ENCODE data around the gene TUBGCP6.

Gene TUBGCP6

GRCh38 chr22:50194037-50194805 lies 50.6 kb downstream of the TUBGCP6 start:
- no peak for DNase-seq (ENCODE audit: low spot score)

DNA sequence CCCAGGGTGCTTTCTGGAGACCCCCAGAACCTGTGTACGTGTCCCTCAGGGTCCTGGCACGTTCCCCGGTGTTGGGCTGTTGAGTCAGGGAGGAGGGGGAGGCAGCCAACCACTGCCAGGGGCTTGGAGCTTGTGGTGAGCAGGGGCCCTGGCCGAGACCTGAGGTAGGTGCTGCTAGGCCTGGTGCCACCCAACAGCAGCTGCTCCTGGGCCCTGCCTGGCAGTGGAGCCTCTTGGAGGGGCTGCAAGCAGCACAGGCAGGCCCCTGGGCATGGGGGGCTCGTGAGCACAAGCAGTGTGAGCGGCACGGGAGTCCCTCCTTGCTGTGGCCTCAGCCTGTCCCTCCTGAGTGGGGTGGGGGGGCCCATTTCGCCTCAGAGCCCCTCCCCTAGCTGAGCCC lies 51.2 kb downstream of the TUBGCP6 start:
- no peak for DNase-seq (ENCODE audit: low spot score)

DNA sequence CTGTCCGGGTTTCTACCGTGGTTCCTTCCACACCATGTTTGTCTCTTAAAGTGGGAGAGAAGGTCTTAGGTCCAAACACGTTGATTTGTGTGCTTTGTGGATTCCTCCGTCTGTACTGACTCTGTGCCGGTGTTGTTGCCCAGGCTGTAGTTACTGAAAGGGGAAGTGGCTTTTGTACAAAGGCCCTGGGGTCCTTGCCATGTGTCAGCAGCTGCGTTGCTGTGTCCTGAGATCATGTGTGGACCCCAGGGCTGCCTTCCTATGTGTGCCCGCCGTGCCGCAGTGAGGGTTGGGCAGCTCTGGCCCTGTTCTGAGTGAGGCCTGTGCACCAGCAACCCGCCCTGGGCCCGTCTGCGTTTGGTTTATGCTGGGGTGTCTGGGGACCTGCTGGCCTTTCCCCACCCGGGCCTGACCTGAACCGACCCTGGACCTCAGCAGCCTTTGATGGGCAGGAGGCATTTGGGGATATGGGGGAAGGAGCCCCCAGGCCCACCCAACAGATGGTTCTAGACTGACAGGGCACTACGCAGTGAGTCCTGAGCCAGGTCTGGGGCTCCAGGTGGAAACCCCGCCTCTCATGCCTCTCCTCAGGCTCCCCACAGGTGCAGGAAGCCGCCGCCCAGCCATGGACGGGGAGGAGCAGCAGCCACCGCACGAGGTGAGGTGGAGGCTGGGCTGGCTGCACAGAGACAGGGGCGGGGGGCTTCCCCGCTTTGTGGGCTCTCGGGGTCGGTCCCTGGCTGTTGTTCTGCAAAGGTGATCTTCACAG lies 52.2 kb downstream of the TUBGCP6 start:
- DNase-seq (ENCODE audit: low spot score) = no peak

DNA sequence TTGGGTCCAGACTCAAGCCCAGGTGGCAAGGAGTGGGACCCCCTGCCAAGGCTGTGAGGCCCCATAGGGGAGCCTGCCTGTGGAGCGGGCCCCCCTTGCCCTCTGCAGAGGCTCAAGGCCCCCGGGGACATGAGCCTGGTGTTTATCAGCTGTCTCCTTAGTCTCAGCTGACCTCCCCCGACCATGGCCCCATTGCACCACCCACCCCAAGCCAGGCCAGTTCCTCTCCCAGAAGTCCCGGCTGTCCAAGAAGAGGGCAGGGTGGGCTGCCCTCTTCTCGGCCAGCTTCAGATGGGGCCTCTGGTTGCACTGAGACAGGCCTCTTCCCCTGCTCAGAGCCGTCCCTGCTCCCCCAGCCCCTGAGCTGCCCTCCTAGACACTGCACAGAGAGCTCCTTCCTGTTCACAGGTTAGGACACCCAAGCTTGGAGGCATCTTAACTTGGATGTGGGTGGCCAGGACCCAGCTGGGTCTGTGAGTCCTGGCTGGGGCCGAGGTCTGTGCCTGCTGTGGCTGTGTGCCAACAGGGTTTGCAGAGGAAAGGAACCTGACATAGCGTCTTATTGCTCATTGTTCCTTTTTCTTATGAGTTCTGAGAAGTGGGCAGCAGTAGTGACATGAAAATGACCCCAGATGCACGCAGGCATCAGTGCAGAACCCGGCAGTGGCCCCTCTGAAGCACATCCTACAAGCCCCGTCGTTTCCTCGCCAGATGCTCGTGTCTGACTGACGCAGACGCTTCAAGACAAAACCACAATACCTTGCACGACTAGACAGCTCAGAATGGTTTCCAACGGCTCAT lies 53.7 kb downstream of the TUBGCP6 start:
- DNase-seq (ENCODE audit: low spot score) = no peak

DNA sequence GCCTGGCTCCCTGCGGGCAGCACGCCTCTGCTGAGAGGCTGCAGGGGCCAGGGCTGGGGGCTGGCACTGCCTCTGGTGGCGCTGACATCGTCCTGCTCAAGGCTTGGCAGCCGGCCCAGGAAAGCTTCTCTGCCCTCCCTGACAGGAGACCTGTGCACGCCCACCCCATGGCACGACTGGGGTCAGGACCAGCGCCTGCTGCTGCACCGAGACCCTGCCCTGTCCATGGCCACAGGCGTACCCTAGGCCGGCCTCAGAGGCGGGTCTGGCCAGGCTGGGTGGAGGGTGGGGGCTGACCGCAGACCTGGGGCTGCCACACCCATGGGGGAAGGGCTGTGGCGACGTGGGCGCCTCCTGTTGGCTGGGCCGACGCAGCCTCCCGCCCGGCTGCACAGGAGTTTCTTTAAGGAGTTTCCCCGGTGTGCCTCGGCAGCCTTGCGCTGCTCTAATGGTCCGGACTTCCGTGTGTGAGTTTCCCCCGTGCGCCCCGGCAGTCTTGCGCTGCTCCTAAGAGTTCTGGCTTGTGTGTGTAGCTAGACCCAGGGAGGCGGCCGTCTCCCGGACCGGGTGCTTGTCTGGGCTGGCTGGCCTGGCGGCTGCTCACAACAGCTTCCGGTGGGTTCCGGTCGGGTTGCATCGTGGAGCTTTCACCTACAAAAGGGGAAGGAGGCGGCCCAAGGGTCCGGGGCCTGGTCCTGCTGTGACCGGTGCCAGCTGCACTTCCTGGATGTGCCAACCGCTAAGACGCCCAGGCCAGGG lies 54.5 kb downstream of the TUBGCP6 start:
- peak; percentile 73 for DNase-seq (ENCODE audit: low spot score)

DNA sequence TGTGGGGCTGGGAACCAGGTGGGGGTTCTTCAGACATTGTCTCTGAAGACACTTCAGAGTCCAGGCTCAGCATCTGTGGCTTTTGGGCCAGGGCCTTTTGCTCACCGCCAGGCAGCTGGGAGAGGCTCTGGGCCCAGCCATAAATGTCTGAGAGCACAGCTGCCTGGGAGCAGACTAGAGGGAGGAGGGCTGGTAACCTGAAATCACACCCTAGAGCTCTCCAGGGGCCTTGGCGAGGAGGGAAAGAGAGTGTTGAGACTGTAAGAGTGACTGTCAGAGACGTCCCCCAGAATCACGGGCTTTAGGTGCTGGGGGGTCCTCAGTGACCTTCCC lies 55.0 kb downstream of the TUBGCP6 start:
- DNase-seq (ENCODE audit: low spot score) = no peak

DNA sequence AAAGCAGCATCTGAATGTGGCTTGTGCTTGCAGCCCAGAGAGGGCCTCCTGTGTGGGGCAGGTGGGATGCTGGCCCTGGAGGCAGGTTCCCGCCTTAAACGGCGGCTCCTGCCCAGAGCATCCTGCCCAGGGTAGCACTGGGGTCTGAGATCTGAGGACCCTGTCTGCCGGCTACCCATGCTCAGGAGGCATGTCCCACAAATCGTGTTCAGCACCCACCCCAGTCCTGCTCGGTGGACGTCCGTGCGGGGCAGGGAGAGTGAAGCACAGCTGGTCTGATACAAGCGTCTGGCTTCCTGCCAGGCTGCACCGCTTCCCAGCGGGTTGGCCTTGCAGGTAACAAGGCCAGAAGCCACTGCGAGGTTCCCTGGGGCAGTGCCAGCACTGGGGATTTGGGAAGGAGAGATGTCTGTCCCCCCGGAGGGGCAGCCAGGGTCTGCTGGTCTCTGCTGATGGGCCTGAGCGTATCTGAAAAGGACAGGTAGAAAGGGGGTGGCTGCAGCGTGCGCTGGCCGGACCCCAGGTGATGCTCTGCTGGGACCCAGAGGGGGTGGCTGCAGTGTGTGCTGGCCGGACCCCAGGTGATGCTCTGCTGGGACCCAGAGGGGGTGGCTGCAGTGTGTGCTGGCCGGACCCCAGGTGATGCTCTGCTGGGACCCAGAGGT lies 55.5 kb downstream of the TUBGCP6 start:
- DNase-seq (ENCODE audit: low spot score) = no peak

GRCh38 chr22:50188356-50188755 lies 56.5 kb downstream of the TUBGCP6 start:
- no peak for DNase-seq (ENCODE audit: low spot score)

- no peak for DNase-seq (ENCODE audit: low spot score)
These were observed 57.9 kb downstream of the TUBGCP6 start for GRCh38 chr22:50186761-50187523.

- no peak for DNase-seq (ENCODE audit: low spot score)
These were observed 58.6 kb downstream of the TUBGCP6 start for GRCh38 chr22:50186181-50186714.

GRCh38 chr22:50185375-50186087 lies 59.3 kb downstream of the TUBGCP6 start, which contains the start of gene TRABD:
Gene TRABD, plus strand, starts transcription at chr22:50185913. Its CDS starts 7,148 bp downstream, at chr22:50193061.
- DNase-seq (ENCODE audit: low spot score) = peak; percentile 94

DNA sequence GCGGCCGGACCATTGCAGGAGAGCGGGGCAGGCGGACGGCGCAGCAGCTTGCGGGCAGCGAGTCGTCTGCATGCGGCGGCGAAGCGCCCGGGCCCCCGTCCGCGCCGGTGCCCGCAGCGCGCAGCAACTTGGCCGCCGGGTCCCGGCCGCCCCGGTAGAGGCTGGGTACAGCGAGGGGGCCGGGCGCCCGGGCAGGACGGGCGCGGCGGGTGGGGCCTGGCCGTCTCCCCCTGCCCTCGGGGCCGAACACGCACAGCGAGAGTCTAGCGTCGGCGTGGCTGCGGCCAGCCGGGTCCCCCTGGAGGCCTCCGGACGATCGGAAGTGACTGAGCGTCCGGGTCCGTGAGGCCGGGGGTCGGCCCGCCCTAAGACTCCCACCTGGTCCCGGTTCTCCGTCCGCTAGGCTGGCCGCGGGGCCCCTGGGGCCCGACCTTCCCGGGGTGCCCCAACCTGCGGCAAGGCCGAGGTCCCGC lies 59.9 kb downstream of the TUBGCP6 start:
- no peak for DNase-seq (ENCODE audit: low spot score)

- DNase-seq (ENCODE audit: low spot score) = peak; percentile 63
These were observed 60.6 kb downstream of the TUBGCP6 start for GRCh38 chr22:50184004-50184901.

DNA sequence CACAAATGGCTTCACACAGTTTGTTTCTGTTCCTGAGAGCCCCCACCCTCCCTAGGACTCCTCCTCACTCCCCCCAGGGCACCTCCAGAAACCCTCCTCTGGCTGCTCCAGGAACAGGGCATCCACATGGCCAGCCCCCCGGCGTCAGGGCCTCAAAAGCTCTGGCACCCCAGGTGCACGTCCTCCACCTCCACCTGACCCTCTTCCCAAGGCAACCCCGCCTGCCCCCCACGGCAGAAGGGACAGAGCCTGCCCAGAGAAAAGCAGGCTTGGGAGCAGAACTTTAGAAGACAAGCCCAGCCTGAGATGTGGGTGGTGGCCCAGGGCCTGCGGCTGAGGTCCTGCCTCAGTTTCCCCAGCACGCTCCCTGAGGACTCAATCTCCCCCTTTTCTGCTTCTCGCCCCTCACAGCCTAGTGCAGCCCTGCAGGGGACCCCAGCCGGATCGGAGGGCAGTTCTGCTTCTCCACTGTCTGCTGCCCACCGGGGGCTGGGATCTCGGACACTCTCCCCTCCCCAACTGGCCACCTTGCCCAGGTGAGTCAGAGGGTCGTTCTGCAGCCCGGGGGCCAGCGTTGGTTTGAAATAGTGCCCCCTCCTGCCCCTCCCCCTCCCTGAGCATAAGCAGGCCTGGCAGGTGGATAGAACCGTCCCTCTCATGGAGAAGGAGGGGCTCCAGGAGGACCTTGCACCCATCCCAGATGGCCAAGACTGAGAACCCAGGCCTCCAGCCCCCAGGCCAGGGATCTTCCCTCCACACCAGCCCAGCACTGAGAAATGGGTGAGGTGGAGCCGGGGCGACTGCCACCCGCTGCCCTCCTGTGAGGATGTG lies 61.5 kb downstream of the TUBGCP6 start:
- no peak for DNase-seq (ENCODE audit: low spot score)

GRCh38 chr22:50182176-50183081 lies 62.4 kb downstream of the TUBGCP6 start:
- DNase-seq (ENCODE audit: low spot score) = no peak

GRCh38 chr22:50180727-50181521 lies 63.9 kb downstream of the TUBGCP6 start:
- no peak for DNase-seq (ENCODE audit: low spot score)
